Fibroblast of mammary gland (primary cell): ENCODE results near the gene LTBP1.

Source experiments
- DNase-seq: peaks from one replicate; pipeline ENCODE4 v3.0.0-alpha.2; 2010; ENCODE audit warnings: low read depth
- H3K4me3 ChIP-seq: 2 replicates; pipeline ENCODE4 v1.5.1; 2011; ENCODE audit warnings: low read depth, mild to moderate bottlenecking, low read length, moderate library complexity; ENCODE audit not compliant: control insufficient read depth
- TF ChIP-seq, protein P1 (sequence below): conservative IDR thresholded peaks from 2 replicates; pipeline ENCODE4 v1.5.1; 2011; ENCODE audit warnings: low read depth, low read length, inconsistent platforms; ENCODE audit not compliant: control insufficient read depth, insufficient read depth

LTBP1 gene

DNA sequence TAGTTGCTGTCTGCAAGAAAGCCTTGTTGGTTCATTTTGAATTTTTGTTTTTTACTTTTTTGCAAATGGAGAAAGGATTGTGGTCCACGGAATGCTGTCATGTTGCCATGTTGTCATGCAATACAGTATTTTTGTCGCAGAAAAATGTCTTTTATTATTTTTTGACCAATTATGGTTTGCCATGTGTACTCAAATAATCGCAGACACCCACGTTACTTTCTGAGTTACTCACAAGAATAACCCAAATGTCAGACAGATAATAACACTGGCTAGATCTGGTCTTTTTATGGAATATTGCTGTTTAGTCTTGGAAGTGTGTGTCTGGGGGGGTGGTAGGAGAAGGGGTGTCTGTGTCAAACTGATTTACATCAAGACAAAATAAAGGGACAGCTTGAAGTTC lies 188.9 kb downstream of the LTBP1 start:
- peak overlapping the region; percentile 90 for H3K4me3 ChIP-seq
- TF ChIP-seq, protein P1, sequence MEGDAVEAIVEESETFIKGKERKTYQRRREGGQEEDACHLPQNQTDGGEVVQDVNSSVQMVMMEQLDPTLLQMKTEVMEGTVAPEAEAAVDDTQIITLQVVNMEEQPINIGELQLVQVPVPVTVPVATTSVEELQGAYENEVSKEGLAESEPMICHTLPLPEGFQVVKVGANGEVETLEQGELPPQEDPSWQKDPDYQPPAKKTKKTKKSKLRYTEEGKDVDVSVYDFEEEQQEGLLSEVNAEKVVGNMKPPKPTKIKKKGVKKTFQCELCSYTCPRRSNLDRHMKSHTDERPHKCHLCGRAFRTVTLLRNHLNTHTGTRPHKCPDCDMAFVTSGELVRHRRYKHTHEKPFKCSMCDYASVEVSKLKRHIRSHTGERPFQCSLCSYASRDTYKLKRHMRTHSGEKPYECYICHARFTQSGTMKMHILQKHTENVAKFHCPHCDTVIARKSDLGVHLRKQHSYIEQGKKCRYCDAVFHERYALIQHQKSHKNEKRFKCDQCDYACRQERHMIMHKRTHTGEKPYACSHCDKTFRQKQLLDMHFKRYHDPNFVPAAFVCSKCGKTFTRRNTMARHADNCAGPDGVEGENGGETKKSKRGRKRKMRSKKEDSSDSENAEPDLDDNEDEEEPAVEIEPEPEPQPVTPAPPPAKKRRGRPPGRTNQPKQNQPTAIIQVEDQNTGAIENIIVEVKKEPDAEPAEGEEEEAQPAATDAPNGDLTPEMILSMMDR: no peak
- DNase-seq: peak; percentile 50

DNA sequence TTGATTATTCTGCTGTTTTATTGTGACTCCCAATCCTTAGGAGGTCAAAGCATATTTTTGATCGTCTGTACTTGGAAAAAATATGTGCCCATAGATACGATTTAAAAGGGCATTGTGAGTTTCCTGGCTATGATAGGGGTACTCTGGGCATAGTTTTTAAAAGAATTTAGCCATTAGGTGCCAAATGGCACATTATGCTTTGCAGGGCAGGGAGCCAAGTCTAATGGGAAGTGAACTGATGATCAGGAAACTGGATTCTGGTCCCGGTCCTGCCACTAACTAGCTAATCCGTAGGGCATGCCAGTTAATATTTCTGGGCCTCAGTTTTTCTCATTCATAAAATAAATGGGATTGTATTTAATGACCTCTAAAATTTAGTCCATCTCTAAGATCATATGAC lies 189.3 kb downstream of the LTBP1 start:
- H3K4me3 ChIP-seq: peak overlapping the region; percentile 90
- DNase-seq: peak; percentile 57
- TF ChIP-seq, protein P1: no peak

DNA sequence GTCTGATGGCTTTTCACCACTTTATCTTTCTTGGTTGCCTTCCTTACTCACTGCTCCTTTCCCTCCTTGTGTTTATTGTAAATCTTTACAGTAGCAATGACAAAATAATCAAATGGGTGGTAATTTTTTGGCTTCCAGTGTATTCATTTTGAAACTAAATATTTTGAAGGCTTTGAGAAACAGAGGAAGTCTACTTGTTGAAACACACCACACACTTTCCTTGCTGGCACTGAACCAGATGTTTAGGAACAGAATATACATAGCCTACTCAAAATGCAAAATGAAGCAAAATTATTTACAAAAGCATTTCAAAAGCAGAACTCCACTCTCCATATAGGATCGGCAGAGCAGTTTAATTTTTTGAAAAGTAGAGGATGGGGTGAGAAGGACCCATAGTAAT lies 189.8 kb downstream of the LTBP1 start:
- H3K4me3 ChIP-seq: peak overlapping the region; percentile 90
- TF ChIP-seq, protein P1: no peak
- peak; percentile 42 for DNase-seq

DNA sequence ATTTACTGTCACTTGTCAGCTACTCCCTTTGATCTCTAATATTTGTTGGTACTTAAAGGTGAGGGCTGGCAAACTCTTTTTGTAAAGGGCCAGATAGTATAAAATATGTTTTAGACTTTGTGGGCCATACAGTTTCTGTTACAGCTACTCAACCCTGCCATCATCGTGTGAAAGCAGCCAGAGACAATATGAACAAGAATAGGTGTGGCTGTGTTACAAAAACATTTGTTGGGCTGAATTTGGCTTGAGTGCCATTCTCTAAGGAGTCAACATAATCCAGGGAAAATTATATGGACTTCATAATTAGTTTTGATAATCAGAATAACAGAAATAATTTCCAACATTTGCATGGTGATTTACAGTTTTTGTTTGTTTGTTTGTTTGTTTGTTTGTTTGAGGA lies 190.6 kb downstream of the LTBP1 start:
- peak overlapping the region; percentile 90 for H3K4me3 ChIP-seq
- TF ChIP-seq, protein P1: no peak
- no peak for DNase-seq

DNA sequence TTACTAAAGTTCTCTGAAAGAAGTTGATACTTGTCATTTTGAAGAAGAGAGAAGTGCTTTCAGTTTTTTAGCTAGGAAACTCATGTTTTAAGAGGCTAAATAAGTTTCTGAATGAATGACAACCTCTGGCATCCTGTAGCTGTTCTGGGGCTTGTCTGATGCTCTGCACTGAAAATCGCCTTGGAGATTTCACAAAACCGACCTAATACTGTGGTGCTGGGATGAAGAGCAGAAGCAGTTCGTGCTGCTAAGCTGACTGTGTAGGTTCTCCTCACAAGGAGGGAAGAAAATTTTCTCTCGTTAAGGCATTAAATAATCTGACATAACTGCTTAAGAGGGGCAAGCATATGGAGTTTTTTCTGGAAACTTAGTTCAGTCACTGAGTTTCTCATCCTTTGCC lies 193.2 kb downstream of the LTBP1 start:
- no peak overlapping the region for H3K4me3 ChIP-seq
- TF ChIP-seq, protein P1: no peak
- no peak for DNase-seq

DNA sequence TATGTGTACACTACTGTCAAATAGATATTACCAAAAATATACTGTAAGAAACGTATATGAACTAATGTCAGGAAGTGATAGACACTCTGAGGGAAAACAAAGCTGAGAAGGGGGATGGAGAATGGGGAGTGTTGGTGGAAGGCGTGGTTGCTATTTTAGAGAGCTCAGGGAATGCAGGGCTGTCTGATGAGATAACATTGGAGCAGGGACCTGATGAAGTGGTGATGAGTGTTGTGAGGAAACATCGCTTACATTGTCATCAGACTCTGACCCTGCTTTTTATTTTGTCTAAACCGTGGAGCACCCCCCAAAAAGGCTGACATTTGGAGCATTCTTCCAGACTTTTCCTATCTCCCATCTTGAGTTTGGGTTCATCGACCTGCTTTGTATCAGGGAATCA lies 194.7 kb downstream of the LTBP1 start:
- DNase-seq: no peak
- H3K4me3 ChIP-seq: no peak overlapping the region
- TF ChIP-seq, protein P1: no peak

DNA sequence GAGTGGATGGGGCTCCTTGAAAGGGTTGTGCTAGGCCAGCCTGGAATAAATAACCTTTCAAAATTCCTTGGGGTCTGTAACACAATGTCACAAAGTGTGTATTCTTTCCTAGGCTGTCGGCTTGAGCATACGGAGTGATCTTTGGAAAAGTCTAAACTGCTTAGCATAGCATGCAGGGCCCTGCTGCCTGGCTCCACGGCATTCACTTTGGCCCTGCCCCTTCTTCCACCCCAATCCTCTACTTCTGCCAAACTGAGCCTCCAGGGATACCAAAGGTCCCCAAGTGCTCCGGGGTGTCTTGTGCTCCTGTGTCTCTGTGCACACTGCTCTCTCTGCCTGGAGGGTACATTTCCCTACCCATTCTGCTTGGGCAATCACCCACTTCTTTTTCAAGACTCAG lies 196.1 kb downstream of the LTBP1 start:
- no peak for DNase-seq
- no peak overlapping the region for H3K4me3 ChIP-seq
- TF ChIP-seq, protein P1: no peak
